ENCODE data around the gene PDCD1LG2.

PDCD1LG2 gene

DNA sequence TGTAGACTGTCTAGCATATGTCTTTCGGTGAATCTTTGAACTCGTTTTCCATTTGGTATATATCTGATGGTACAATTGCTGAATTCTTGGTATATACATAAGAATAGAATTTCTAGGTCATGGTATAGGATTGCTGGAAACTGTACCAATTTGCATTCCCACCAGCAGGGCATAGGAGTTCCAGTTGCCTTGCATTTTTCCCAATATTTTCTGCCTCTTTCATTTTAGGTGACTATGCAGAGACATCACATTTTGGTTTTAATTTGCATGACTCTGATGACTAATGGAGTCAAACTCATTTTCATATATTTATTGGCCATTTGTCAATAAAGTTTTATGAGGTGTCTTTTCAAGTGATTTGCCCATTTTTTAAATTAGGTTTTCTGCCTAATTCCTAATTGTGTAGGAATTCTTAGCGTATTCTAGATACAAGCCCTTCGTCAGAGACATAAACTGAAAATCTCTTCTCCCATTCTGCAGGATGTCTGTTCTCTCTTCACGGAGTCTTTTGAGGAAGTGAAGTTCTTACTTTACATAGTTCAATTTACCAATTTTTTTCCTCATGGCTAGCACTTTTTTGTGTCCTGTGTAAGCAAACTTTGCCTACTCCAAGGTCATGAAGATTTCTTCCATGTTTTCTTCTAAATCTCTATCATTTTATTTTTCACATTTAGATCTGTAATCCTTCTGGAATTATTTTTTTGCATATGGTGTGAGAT is 28.9 kb upstream of the PDCD1LG2 start:
- DNase-seq (ENCODE audit: low read depth in 1 of 2, low spot score in 1 of 2) = no peak

DNA sequence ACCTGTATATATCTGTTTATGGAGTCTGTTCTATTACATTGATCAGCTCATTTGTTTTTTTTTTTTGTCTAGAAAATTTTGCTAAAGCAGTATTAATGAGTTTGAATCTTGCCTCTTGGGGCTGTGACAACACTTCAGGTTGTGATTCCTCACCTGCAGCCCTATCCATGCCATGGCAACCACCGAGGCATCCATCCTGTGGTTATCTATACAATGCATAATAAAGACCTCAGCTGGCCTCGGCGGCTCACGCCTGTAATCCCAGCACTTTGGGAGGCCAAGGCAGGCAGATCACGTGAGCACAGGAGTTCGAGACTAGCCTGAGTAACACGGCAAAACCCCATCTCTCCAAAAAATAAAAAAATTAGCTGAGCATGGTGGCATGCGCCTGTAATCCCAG is 28.1 kb upstream of the PDCD1LG2 start:
- TF ChIP-seq, protein P1, sequence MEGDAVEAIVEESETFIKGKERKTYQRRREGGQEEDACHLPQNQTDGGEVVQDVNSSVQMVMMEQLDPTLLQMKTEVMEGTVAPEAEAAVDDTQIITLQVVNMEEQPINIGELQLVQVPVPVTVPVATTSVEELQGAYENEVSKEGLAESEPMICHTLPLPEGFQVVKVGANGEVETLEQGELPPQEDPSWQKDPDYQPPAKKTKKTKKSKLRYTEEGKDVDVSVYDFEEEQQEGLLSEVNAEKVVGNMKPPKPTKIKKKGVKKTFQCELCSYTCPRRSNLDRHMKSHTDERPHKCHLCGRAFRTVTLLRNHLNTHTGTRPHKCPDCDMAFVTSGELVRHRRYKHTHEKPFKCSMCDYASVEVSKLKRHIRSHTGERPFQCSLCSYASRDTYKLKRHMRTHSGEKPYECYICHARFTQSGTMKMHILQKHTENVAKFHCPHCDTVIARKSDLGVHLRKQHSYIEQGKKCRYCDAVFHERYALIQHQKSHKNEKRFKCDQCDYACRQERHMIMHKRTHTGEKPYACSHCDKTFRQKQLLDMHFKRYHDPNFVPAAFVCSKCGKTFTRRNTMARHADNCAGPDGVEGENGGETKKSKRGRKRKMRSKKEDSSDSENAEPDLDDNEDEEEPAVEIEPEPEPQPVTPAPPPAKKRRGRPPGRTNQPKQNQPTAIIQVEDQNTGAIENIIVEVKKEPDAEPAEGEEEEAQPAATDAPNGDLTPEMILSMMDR (IDR thresholded peaks at IDR 0.05; ENCODE audit: insufficient read depth, low read length) = no peak
- TF ChIP-seq POLR2AphosphoS5 (IDR thresholded peaks at IDR 0.05; ENCODE audit: low read depth) (no peak), GABPA (IDR thresholded peaks at IDR 0.05; ENCODE audit: low read depth) (no peak), SPI1 (IDR thresholded peaks at IDR 0.05; ENCODE audit: borderline replicate concordance, low read depth) (no peak)
- TF ChIP-seq, protein P2, sequence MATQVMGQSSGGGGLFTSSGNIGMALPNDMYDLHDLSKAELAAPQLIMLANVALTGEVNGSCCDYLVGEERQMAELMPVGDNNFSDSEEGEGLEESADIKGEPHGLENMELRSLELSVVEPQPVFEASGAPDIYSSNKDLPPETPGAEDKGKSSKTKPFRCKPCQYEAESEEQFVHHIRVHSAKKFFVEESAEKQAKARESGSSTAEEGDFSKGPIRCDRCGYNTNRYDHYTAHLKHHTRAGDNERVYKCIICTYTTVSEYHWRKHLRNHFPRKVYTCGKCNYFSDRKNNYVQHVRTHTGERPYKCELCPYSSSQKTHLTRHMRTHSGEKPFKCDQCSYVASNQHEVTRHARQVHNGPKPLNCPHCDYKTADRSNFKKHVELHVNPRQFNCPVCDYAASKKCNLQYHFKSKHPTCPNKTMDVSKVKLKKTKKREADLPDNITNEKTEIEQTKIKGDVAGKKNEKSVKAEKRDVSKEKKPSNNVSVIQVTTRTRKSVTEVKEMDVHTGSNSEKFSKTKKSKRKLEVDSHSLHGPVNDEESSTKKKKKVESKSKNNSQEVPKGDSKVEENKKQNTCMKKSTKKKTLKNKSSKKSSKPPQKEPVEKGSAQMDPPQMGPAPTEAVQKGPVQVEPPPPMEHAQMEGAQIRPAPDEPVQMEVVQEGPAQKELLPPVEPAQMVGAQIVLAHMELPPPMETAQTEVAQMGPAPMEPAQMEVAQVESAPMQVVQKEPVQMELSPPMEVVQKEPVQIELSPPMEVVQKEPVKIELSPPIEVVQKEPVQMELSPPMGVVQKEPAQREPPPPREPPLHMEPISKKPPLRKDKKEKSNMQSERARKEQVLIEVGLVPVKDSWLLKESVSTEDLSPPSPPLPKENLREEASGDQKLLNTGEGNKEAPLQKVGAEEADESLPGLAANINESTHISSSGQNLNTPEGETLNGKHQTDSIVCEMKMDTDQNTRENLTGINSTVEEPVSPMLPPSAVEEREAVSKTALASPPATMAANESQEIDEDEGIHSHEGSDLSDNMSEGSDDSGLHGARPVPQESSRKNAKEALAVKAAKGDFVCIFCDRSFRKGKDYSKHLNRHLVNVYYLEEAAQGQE (IDR thresholded peaks at IDR 0.05; ENCODE audit: insufficient replicate concordance, low read depth) = no peak
- no peak overlapping the region for H3K4me3 ChIP-seq (replicated peaks; ENCODE audit: insufficient read depth, low read length)
- no peaks in the 10 kb centered on the region for H3K27me3 ChIP-seq (ENCODE audit: insufficient read depth, poor library complexity, severe bottlenecking)
- H3K27ac ChIP-seq (replicated peaks) = no peak overlapping the region
- no peak for DNase-seq (ENCODE audit: low read depth in 1 of 2, low spot score in 1 of 2)

More for the DNA sequence above, 28.9 kb upstream of the PDCD1LG2 start:
- TF ChIP-seq, protein P1 (IDR thresholded peaks at IDR 0.05; ENCODE audit: insufficient read depth, low read length) = no peak
- peak; percentile 80 for TF ChIP-seq SPI1 (IDR thresholded peaks at IDR 0.05; ENCODE audit: borderline replicate concordance, low read depth)
- Histone ChIP-seq H3K4me3 (replicated peaks; ENCODE audit: insufficient read depth, low read length) (no peak overlapping the region), H3K27me3 (ENCODE audit: insufficient read depth, poor library complexity, severe bottlenecking) (no peaks in the 10 kb centered on the region), H3K27ac (replicated peaks) (no peak overlapping the region)

DNA sequence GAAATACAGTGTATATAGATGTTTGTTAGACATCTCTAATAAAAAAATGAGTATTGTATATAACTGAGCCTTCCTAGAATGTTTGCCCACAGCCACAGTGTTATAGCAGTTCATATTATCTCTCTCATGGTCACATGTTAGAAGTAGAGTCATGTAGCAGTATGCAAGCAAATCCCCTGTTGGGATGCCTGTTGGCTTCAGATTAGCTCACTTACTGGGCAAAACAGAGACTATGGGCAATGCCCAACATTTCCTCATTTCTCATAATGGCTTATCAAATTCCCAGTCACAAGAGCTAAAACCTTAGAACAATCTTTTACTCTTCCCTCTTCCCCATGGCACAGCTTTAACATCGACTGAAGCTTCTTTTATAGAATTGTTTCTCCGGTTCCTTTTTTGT is 27.0 kb upstream of the PDCD1LG2 start:
- no peak for DNase-seq (ENCODE audit: low read depth in 1 of 2, low spot score in 1 of 2)
- no peaks in the 10 kb centered on the region for H3K27me3 ChIP-seq (ENCODE audit: insufficient read depth, poor library complexity, severe bottlenecking)
- H3K4me3 ChIP-seq (replicated peaks; ENCODE audit: insufficient read depth, low read length) = no peak overlapping the region
- H3K27ac ChIP-seq (replicated peaks) = no peak overlapping the region
- TF ChIP-seq, protein P1 (IDR thresholded peaks at IDR 0.05; ENCODE audit: insufficient read depth, low read length) = no peak
- TF ChIP-seq SPI1 (IDR thresholded peaks at IDR 0.05; ENCODE audit: borderline replicate concordance, low read depth) (no peak), POLR2AphosphoS5 (IDR thresholded peaks at IDR 0.05; ENCODE audit: low read depth) (no peak), GABPA (IDR thresholded peaks at IDR 0.05; ENCODE audit: low read depth) (no peak)
- TF ChIP-seq, protein P2 (IDR thresholded peaks at IDR 0.05; ENCODE audit: insufficient replicate concordance, low read depth) = no peak

Measured in HL-60 (cell line).